OCI-LY7 (cell line): ENCODE data around the gene RAD51B.

Experiments used
- EZH2phosphoT487 ChIP-seq: fragments of 200-600 bp; sonication (generic); IDR thresholded peaks from 2 replicates; pipeline ENCODE4 v1.6.1; 2018; ENCODE audit warnings: low read depth, borderline replicate concordance, mild to moderate bottlenecking, mixed run types, antibody characterized with exemption, low read length, moderate library complexity, mixed read lengths
- TF ChIP-seq, protein P1 (sequence below): fragments of 200-600 bp; sonication (generic); conservative IDR thresholded peaks from 2 replicates; pipeline ENCODE4 v1.5.1; 2014; ENCODE audit warnings: mild to moderate bottlenecking, antibody characterized with exemption, low read length, moderate library complexity, mixed read lengths

DNA sequence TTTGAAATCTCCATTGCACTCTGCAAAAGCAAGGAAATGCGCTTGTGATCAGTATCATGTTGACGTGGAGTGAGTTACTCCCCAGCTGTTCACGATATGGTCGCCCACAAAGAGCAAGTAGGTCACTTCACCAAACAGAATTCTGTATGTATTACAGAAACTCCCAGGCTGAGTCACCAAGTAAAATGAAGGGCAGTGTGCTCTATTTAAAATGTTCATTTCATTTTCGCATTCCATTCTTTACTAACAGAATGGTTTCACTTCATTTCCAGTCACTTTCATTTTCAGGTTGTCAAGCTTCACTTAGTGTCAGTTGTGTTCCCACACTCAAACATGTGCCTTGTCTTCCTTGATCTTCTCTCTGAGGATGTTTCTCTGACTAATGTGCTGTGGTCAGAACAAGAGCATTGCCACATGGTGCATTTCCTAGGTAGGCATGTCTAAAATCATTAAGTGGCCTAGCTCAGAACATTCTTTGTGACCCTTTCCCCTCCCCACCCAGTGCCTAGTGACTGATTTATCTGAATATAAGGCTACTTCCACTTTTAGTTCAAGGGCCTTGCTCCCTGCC is 391.2 kb downstream of the RAD51B start:
- TF ChIP-seq, protein P1, sequence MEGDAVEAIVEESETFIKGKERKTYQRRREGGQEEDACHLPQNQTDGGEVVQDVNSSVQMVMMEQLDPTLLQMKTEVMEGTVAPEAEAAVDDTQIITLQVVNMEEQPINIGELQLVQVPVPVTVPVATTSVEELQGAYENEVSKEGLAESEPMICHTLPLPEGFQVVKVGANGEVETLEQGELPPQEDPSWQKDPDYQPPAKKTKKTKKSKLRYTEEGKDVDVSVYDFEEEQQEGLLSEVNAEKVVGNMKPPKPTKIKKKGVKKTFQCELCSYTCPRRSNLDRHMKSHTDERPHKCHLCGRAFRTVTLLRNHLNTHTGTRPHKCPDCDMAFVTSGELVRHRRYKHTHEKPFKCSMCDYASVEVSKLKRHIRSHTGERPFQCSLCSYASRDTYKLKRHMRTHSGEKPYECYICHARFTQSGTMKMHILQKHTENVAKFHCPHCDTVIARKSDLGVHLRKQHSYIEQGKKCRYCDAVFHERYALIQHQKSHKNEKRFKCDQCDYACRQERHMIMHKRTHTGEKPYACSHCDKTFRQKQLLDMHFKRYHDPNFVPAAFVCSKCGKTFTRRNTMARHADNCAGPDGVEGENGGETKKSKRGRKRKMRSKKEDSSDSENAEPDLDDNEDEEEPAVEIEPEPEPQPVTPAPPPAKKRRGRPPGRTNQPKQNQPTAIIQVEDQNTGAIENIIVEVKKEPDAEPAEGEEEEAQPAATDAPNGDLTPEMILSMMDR = no peak
- no peak for TF ChIP-seq EZH2phosphoT487
